Smooth muscle cell (in vitro differentiated cells): Measurements from ENCODE around the gene PNO1. TPM values are rescaled to one million over a fixed set of nuclear protein-coding genes. Genes with fewer than 3 reads are reported as not detected.
A peak's percentile ranks its signal among the peaks of the same experiment; 100 is the strongest.

Experiments used
- DNase-seq: peaks from one replicate; lab custom pipeline; 2025; ENCODE audit not compliant: unreplicated experiment; lab: John Stamatoyannopoulos, UW
- H2AFZ ChIP-seq: fragments of 200-600 bp; sonication (generic); 2 replicates; pipeline ENCODE4 v1.6.0; 2016; ENCODE audit warnings: antibody characterized with exemption, low read depth, mild to moderate bottlenecking
- H3F3A ChIP-seq: fragments of 200-600 bp; sonication (generic); 2 replicates; pipeline ENCODE4 v1.6.0; 2017; ENCODE audit warnings: antibody characterized with exemption, low read depth
- H3K27ac ChIP-seq: fragments of 200-600 bp; sonication (generic); 2 replicates; pipeline ENCODE4 v1.5.1; 2016; ENCODE audit warnings: low read depth, mild to moderate bottlenecking
- H3K27me3 ChIP-seq: fragments of 200-600 bp; sonication (generic); 2 replicates; pipeline ENCODE4 v1.6.1; 2016; ENCODE audit warnings: low read depth, mild to moderate bottlenecking
- H3K36me3 ChIP-seq: fragments of 200-600 bp; sonication (generic); 2 replicates; pipeline ENCODE4 v1.5.1; 2016; ENCODE audit warnings: low read depth
- H3K4me1 ChIP-seq: fragments of 200-600 bp; sonication (generic); 2 replicates; pipeline ENCODE4 v1.5.1; 2016; ENCODE audit warnings: low read depth
- H3K4me2 ChIP-seq: fragments of 200-600 bp; sonication (generic); 2 replicates; pipeline ENCODE4 v1.6.0; 2016; ENCODE audit warnings: mild to moderate bottlenecking
- H3K4me3 ChIP-seq: fragments of 200-600 bp; sonication (generic); 2 replicates; pipeline ENCODE4 v1.5.1; 2016; ENCODE audit warnings: mild to moderate bottlenecking
- H3K79me2 ChIP-seq: fragments of 200-600 bp; sonication (generic); 2 replicates; pipeline ENCODE4 v1.6.0; 2016; ENCODE audit warnings: low read depth, mild to moderate bottlenecking
- H3K9ac ChIP-seq: fragments of 200-600 bp; sonication (generic); 2 replicates; pipeline ENCODE4 v1.6.0; 2016; ENCODE audit warnings: low read depth
- H3K9me3 ChIP-seq: fragments of 200-600 bp; sonication (generic); replicated peaks from 2 replicates; pipeline ENCODE4 v1.5.1; 2016; ENCODE audit warnings: low read depth
- H4K20me1 ChIP-seq: fragments of 200-600 bp; sonication (generic); 2 replicates; pipeline ENCODE4 v1.6.0; 2016; ENCODE audit warnings: low read depth
- CTCF ChIP-seq: fragments of 200-600 bp; sonication (generic); IDR thresholded peaks from 2 replicates; pipeline ENCODE4 v1.5.1; 2017; ENCODE audit warnings: borderline replicate concordance, mild to moderate bottlenecking, antibody characterized with exemption; ENCODE audit not compliant: insufficient read depth, poor library complexity, severe bottlenecking
- WGBS: methylation state at CpG from one replicate; pipeline ENCODE4 v1.1.7; 2016; ENCODE audit warnings: low lambda C conversion rate; 5-methylcytosine and 5-hydroxymethylcytosine counted together
- polyA plus RNA-seq: library from polyadenylated mRNA; unstranded; fragments of >200 nt; fragmentation: Nextera tagmentation; extraction: Ambion mirVana; gene quantifications from 2 replicates; pipeline ENCODE4 v1.2.1, GENCODE V29; 2016
- total RNA-seq: library from RNA; depleted of rRNA; stranded (reverse); fragments of >200 nt; gene quantifications from 2 replicates; pipeline ENCODE4 v1.2.3, GENCODE V29; 2014

PNO1 gene
- total and polyA plus RNA-seq, 2 experiments from 2014 or later: 12.9 to 19.2 TPM

- no peak for TF ChIP-seq CTCF
- no peaks in the 10 kb centered on the region for H4K20me1 ChIP-seq
- no peak for DNase-seq
- H3K4me3 ChIP-seq: no peak overlapping the region
- no peaks in the 10 kb centered on the region for H3K27me3 ChIP-seq
- H2AFZ ChIP-seq: no peak overlapping the region
- H3K4me1 ChIP-seq: no peaks in the 10 kb centered on the region
- H3K4me2 ChIP-seq: no peak overlapping the region
- no peak overlapping the region for H3K9ac ChIP-seq
- H3K27ac ChIP-seq: no peak overlapping the region
- no peaks in the 10 kb centered on the region for H3K36me3 ChIP-seq
- H3K79me2 ChIP-seq: peaks cover 15% of the 10 kb centered on the region
- no peaks in the 10 kb centered on the region for H3K9me3 ChIP-seq
- no peaks in the 10 kb centered on the region for H3F3A ChIP-seq
These were observed 6.7 kb upstream of the PNO1 start for GRCh38 chr2:68151037-68151436.

- WGBS: 86% methylated on average over 3 of the region's 3 CpGs
- no peak for TF ChIP-seq CTCF
- Histone ChIP-seq H3K4me3 (no peak overlapping the region), H3K27me3 (no peaks in the 10 kb centered on the region), H3F3A (no peaks in the 10 kb centered on the region), H3K4me1 (peaks cover 4% of the 10 kb centered on the region), H3K36me3 (no peaks in the 10 kb centered on the region), H3K9ac (no peak overlapping the region), H3K4me2 (no peak overlapping the region), H2AFZ (no peak overlapping the region), H4K20me1 (no peaks in the 10 kb centered on the region), H3K79me2 (peaks cover 25% of the 10 kb centered on the region), H3K9me3 (no peaks in the 10 kb centered on the region), H3K27ac (no peak overlapping the region)
- DNase-seq: no peak
These were observed 4.9 kb upstream of the PNO1 start for GRCh38 chr2:68152681-68153347.

GRCh38 chr2:68155618-68156017 lies 2.1 kb upstream of the PNO1 start:
- no peak for TF ChIP-seq CTCF
- Histone ChIP-seq H3K4me2 (no peak overlapping the region), H3K27ac (no peak overlapping the region), H3K9ac (no peak overlapping the region), H3K4me3 (no peak overlapping the region), H3K79me2 (peaks cover 49% of the 10 kb centered on the region), H3K27me3 (no peaks in the 10 kb centered on the region), H4K20me1 (no peaks in the 10 kb centered on the region), H3K4me1 (peaks cover 14% of the 10 kb centered on the region), H3F3A (no peaks in the 10 kb centered on the region), H3K9me3 (no peaks in the 10 kb centered on the region), H2AFZ (no peak overlapping the region), H3K36me3 (peaks cover under 1% of the 10 kb centered on the region)
- WGBS: 95% methylated on average over 7 of the region's 7 CpGs
- no peak for DNase-seq

- Histone ChIP-seq H3K27ac (peak overlapping the region; percentile 96), H3F3A (no peaks in the 10 kb centered on the region), H3K4me1 (peaks cover 14% of the 10 kb centered on the region), H3K36me3 (peaks cover 8% of the 10 kb centered on the region), H4K20me1 (no peaks in the 10 kb centered on the region), H3K4me2 (peak overlapping the region; percentile 96), H3K4me3 (peak overlapping the region; percentile 79), H3K9me3 (no peaks in the 10 kb centered on the region), H3K27me3 (no peaks in the 10 kb centered on the region), H3K79me2 (peaks cover 51% of the 10 kb centered on the region), H3K9ac (peak overlapping the region; percentile 97), H2AFZ (peak overlapping the region; percentile 94)
- no peak for TF ChIP-seq CTCF
- WGBS: 38% methylated on average over 3 of the region's 3 CpGs
- no peak for DNase-seq
These were observed 1.3 kb upstream of the PNO1 start for GRCh38 chr2:68156419-68156818.
